Neural progenitor cell (in vitro differentiated cells): Measurements from ENCODE around the gene PEAK1. TPM values are rescaled to one million over a fixed set of nuclear protein-coding genes. Genes with fewer than 3 reads are reported as not detected.

Experiments
- DNase-seq: peaks from one replicate; pipeline ENCODE4 v3.0.0-alpha.2; 2016; ENCODE audit warnings: low spot score
- H2AFZ ChIP-seq: fragments of 200-600 bp; sonication (generic); replicated peaks from 2 replicates; pipeline ENCODE4 v1.6.1; 2016; ENCODE audit warnings: antibody characterized with exemption
- H3F3A ChIP-seq: fragments of 200-600 bp; sonication (generic); 2 replicates; pipeline ENCODE4 v1.6.1; 2016; ENCODE audit warnings: antibody characterized with exemption, low read depth
- H3K27ac ChIP-seq: fragments of 200-600 bp; sonication (generic); 2 replicates; pipeline ENCODE4 v1.5.1; 2016; ENCODE audit warnings: mild to moderate bottlenecking
- H3K27me3 ChIP-seq: fragments of 200-600 bp; sonication (generic); 2 replicates; pipeline ENCODE4 v1.6.1; 2016; ENCODE audit warnings: mild to moderate bottlenecking, moderate library complexity
- H3K36me3 ChIP-seq: fragments of 200-600 bp; sonication (generic); 2 replicates; pipeline ENCODE4 v1.5.1; 2016
- H3K4me1 ChIP-seq: fragments of 200-600 bp; sonication (generic); 2 replicates; pipeline ENCODE4 v1.6.1; 2016; ENCODE audit warnings: mixed run types
- H3K4me2 ChIP-seq: fragments of 200-600 bp; sonication (generic); 2 replicates; pipeline ENCODE4 v1.6.1; 2016
- H3K4me3 ChIP-seq: fragments of 200-600 bp; sonication (generic); 2 replicates; pipeline ENCODE4 v1.5.1; 2016
- H3K79me2 ChIP-seq: fragments of 200-600 bp; sonication (generic); 2 replicates; pipeline ENCODE4 v1.6.1; 2016; ENCODE audit warnings: low read depth
- H3K9ac ChIP-seq: fragments of 200-600 bp; sonication (generic); 2 replicates; pipeline ENCODE4 v1.6.1; 2016
- H3K9me3 ChIP-seq: fragments of 200-600 bp; sonication (generic); 2 replicates; pipeline ENCODE4 v1.5.1; 2016; ENCODE audit warnings: low read depth
- H4K20me1 ChIP-seq: fragments of 200-600 bp; sonication (generic); 2 replicates; pipeline ENCODE4 v1.6.1; 2016; ENCODE audit warnings: low read depth
- H3K27ac Mint-ChIP-seq: 3 replicates; pipeline ENCODE4 v1.8.0; 2021; ENCODE audit warnings: mixed read lengths
- H3K27me3 Mint-ChIP-seq: 2 replicates; pipeline ENCODE4 v1.8.0; 2022; ENCODE audit warnings: low read depth, mild to moderate bottlenecking, inconsistent platforms, moderate library complexity, mixed read lengths; ENCODE audit not compliant: insufficient read depth
- H3K36me3 Mint-ChIP-seq: 3 replicates; pipeline ENCODE4 v1.8.0; 2021; ENCODE audit warnings: mixed read lengths
- H3K4me1 Mint-ChIP-seq: 3 replicates; pipeline ENCODE4 v1.8.0; 2021; ENCODE audit warnings: mixed read lengths
- H3K4me3 Mint-ChIP-seq: 3 replicates; pipeline ENCODE4 v1.8.0; 2021; ENCODE audit warnings: mild to moderate bottlenecking, moderate library complexity, mixed read lengths
- H3K9me3 Mint-ChIP-seq: 3 replicates; pipeline ENCODE4 v1.8.0; 2020; ENCODE audit warnings: mixed read lengths
- CTCF ChIP-seq: fragments of 200-600 bp; sonication (generic); IDR thresholded peaks from 2 replicates; pipeline ENCODE4 v1.5.1; 2017; ENCODE audit warnings: antibody characterized with exemption, mild to moderate bottlenecking
- EZH2 ChIP-seq: fragments of 200-600 bp; sonication (generic); IDR thresholded peaks from 2 replicates; pipeline ENCODE4 v1.6.1; 2017; ENCODE audit warnings: antibody characterized with exemption, mild to moderate bottlenecking, moderate library complexity
- EZH2phosphoT487 ChIP-seq: fragments of 200-600 bp; sonication (generic); IDR thresholded peaks from 2 replicates; pipeline ENCODE4 v1.6.1; 2017; ENCODE audit warnings: antibody characterized with exemption
- total RNA-seq: library from RNA; depleted of rRNA; stranded (reverse); fragments of >200 nt; gene quantifications from 2 replicates; pipeline ENCODE4 v1.2.3, GENCODE V29; 2015; ENCODE audit warnings: low replicate concordance

Gene PEAK1
- total RNA-seq, 1 donor from 2014 or later: 30.9 TPM

GRCh38 chr15:77201665-77202064, 218.2 kb downstream of the PEAK1 start:
- peaks cover 17% of the 10 kb centered on the region for H3K36me3 Mint-ChIP-seq
- no peak overlapping the region for H3K4me3 Mint-ChIP-seq

GRCh38 chr15:77196381-77196780, 223.5 kb downstream of the PEAK1 start:
- H2AFZ ChIP-seq: no peak overlapping the region
- no peak overlapping the region for H3K27ac ChIP-seq
- peaks cover 2% of the 10 kb centered on the region for H3K27me3 Mint-ChIP-seq
- no peaks in the 10 kb centered on the region for H3K36me3 ChIP-seq
- TF ChIP-seq EZH2phosphoT487 (no peak), EZH2 (no peak), CTCF (no peak)
- no peak for DNase-seq
- H3K9ac ChIP-seq: no peak overlapping the region
- no peaks in the 10 kb centered on the region for H3K27me3 ChIP-seq
- H3K9me3 Mint-ChIP-seq: peaks cover 9% of the 10 kb centered on the region
- peaks cover 8% of the 10 kb centered on the region for H3K4me1 Mint-ChIP-seq
- no peak overlapping the region for H3K4me3 Mint-ChIP-seq
- no peaks in the 10 kb centered on the region for H3K79me2 ChIP-seq
- peaks cover 14% of the 10 kb centered on the region for H3K36me3 Mint-ChIP-seq
- H3K4me3 ChIP-seq: no peak overlapping the region
- H3K27ac Mint-ChIP-seq: no peak overlapping the region
- H3K4me2 ChIP-seq: no peak overlapping the region
- H4K20me1 ChIP-seq: no peaks in the 10 kb centered on the region
- H3F3A ChIP-seq: no peaks in the 10 kb centered on the region
- no peaks in the 10 kb centered on the region for H3K4me1 ChIP-seq
- no peaks in the 10 kb centered on the region for H3K9me3 ChIP-seq

More at GRCh38 chr15:77201665-77202064, 218.2 kb downstream of the PEAK1 start:
- Histone ChIP-seq H3K4me1 (no peaks in the 10 kb centered on the region), H3K9me3 (no peaks in the 10 kb centered on the region), H3K4me2 (no peak overlapping the region), H3K79me2 (no peaks in the 10 kb centered on the region), H3K4me3 (no peak overlapping the region), H3K27me3 (no peaks in the 10 kb centered on the region), H3F3A (no peaks in the 10 kb centered on the region), H3K27ac (no peak overlapping the region), H4K20me1 (no peaks in the 10 kb centered on the region), H3K36me3 (no peaks in the 10 kb centered on the region), H3K9ac (no peak overlapping the region), H2AFZ (no peak overlapping the region)
- peaks cover 9% of the 10 kb centered on the region for H3K9me3 Mint-ChIP-seq
- no peaks in the 10 kb centered on the region for H3K4me1 Mint-ChIP-seq
- H3K27me3 Mint-ChIP-seq: no peaks in the 10 kb centered on the region
- TF ChIP-seq EZH2 (no peak), CTCF (no peak), EZH2phosphoT487 (no peak)
- no peak overlapping the region for H3K27ac Mint-ChIP-seq
- no peak for DNase-seq

GRCh38 chr15:77195586-77195985, 224.3 kb downstream of the PEAK1 start:
- Mint-ChIP-seq H3K36me3 (peaks cover 14% of the 10 kb centered on the region), H3K27me3 (peaks cover 2% of the 10 kb centered on the region), H3K4me1 (peaks cover 8% of the 10 kb centered on the region), H3K27ac (no peak overlapping the region), H3K4me3 (no peak overlapping the region), H3K9me3 (peaks cover 9% of the 10 kb centered on the region)
- Histone ChIP-seq H2AFZ (no peak overlapping the region), H3K4me1 (no peaks in the 10 kb centered on the region), H3K27me3 (no peaks in the 10 kb centered on the region), H3K79me2 (no peaks in the 10 kb centered on the region), H3K27ac (no peak overlapping the region), H3K9ac (no peak overlapping the region), H4K20me1 (no peaks in the 10 kb centered on the region), H3K4me2 (no peak overlapping the region), H3K9me3 (no peaks in the 10 kb centered on the region), H3K36me3 (no peaks in the 10 kb centered on the region), H3F3A (no peaks in the 10 kb centered on the region), H3K4me3 (no peak overlapping the region)
- no peak for TF ChIP-seq EZH2phosphoT487
- no peak for TF ChIP-seq CTCF
- TF ChIP-seq EZH2: no peak
- no peak for DNase-seq
